Fibroblast of skin of back (primary cell): ENCODE results near the gene SLC22A14. TPM values are rescaled to one million over a fixed set of nuclear protein-coding genes. Genes with fewer than 3 reads are reported as not detected.
"Not testable (repeated sequence)": the region's sequence is repeated elsewhere in the genome, so short reads cannot be mapped to it uniquely, and the experiment has no call there.

Experiments used
- DNase-seq: peaks from one replicate; pipeline ENCODE4 v3.0.0-alpha.2; 2013
- polyA plus RNA-seq, 2 experiments: library from polyadenylated mRNA; unstranded; fragments of 120-200 nt; gene quantifications; one replicate each; pipeline ENCODE4 v1.2.1, GENCODE V29; 2013; ENCODE audit not compliant: insufficient read length in 2 of 2

The SLC22A14 gene
- 0.20 TPM for polyA plus RNA-seq (2013, experiment 1 of 2; ENCODE audit: insufficient read length)
- polyA plus RNA-seq (2013, experiment 2 of 2; ENCODE audit: insufficient read length): 0.20 TPM

GRCh38 chr3:38281895-38282686 lies at the start of gene SLC22A14:
TSS of gene SLC22A14 (plus strand) at chr3:38282294. CDS start at chr3:38306027, 23,733 bp downstream.
- DNase-seq: no peak

- DNase-seq: no peak
Measured at GRCh38 chr3:38232701-38233100, 49.4 kb upstream of the SLC22A14 start.

GRCh38 chr3:38235466-38235865 lies 46.6 kb upstream of the SLC22A14 start:
- DNase-seq: no peak

GRCh38 chr3:38238416-38239008 lies 43.6 kb upstream of the SLC22A14 start:
- no peak for DNase-seq

- DNase-seq: not testable (repeated sequence)
Measured at GRCh38 chr3:38242812-38243211, 39.3 kb upstream of the SLC22A14 start.

- no peak for DNase-seq
Measured at GRCh38 chr3:38245930-38246329, 36.2 kb upstream of the SLC22A14 start.

GRCh38 chr3:38247366-38248035 lies 34.6 kb upstream of the SLC22A14 start:
- peak; percentile 87 for DNase-seq

GRCh38 chr3:38250198-38250597 lies 31.9 kb upstream of the SLC22A14 start:
- no peak for DNase-seq

GRCh38 chr3:38251197-38251596 lies 30.9 kb upstream of the SLC22A14 start:
- no peak for DNase-seq

GRCh38 chr3:38253704-38254103 lies 28.4 kb upstream of the SLC22A14 start:
- no peak for DNase-seq

GRCh38 chr3:38254872-38255271 lies 27.2 kb upstream of the SLC22A14 start:
- no peak for DNase-seq

GRCh38 chr3:38255627-38256026 lies 26.5 kb upstream of the SLC22A14 start:
- no peak for DNase-seq

- DNase-seq: no peak
Measured at GRCh38 chr3:38257583-38257982, 24.5 kb upstream of the SLC22A14 start.

GRCh38 chr3:38260474-38260873 lies 21.6 kb upstream of the SLC22A14 start:
- DNase-seq: no peak

GRCh38 chr3:38264353-38264771 lies 17.7 kb upstream of the SLC22A14 start:
- no peak for DNase-seq

- DNase-seq: no peak
Measured at GRCh38 chr3:38264779-38265178, 17.3 kb upstream of the SLC22A14 start.

- no peak for DNase-seq
Measured at GRCh38 chr3:38265604-38266307, 16.3 kb upstream of the SLC22A14 start, which contains the start of gene SLC22A13. TSS of gene SLC22A13 (plus strand) at chr3:38265812. CDS start at chr3:38265861, 49 bp downstream.

GRCh38 chr3:38266810-38267209 lies 15.3 kb upstream of the SLC22A14 start:
- no peak for DNase-seq

- no peak for DNase-seq
Measured at GRCh38 chr3:38267662-38268061, 14.4 kb upstream of the SLC22A14 start.

GRCh38 chr3:38268087-38268486 lies 14.0 kb upstream of the SLC22A14 start:
- no peak for DNase-seq

GRCh38 chr3:38268522-38268921 lies 13.6 kb upstream of the SLC22A14 start:
- DNase-seq: no peak

GRCh38 chr3:38270606-38271005 lies 11.5 kb upstream of the SLC22A14 start:
- peak; percentile 24 for DNase-seq

- no peak for DNase-seq
Measured at GRCh38 chr3:38271553-38271952, 10.5 kb upstream of the SLC22A14 start.
